HL-60 (cell line): ENCODE results near the gene SSX2IP.

Experiments used
- DNase-seq, 2 experiments: peaks; one replicate each; pipeline ENCODE4 v3.0.0-alpha.2; 2010 to 2020; ENCODE audit warnings: low read depth in 1 of 2, low spot score in 1 of 2
- H3K27ac ChIP-seq: fragments of 250-450 bp; sonication (Bioruptor Pico); replicated peaks from 2 replicates; pipeline ENCODE4 v1.5.1; 2020; ENCODE audit warnings: mild to moderate bottlenecking, moderate library complexity
- H3K27me3 ChIP-seq: fragments of 250-450 bp; sonication (Bioruptor Pico); 2 replicates; pipeline ENCODE4 v1.5.1; 2021; ENCODE audit warnings: mild to moderate bottlenecking, moderate library complexity; ENCODE audit not compliant: insufficient read depth, poor library complexity, severe bottlenecking
- H3K4me3 ChIP-seq: replicated peaks from 2 replicates; pipeline ENCODE4 v1.5.1; 2011; ENCODE audit warnings: mild to moderate bottlenecking, control low read depth, low read length; ENCODE audit not compliant: insufficient read depth
- GABPA ChIP-seq: IDR thresholded peaks from 2 replicates; pipeline ENCODE4 v1.6.1; 2012; ENCODE audit warnings: low read depth
- POLR2AphosphoS5 ChIP-seq: IDR thresholded peaks from 2 replicates; pipeline ENCODE4 v1.6.1; 2012; ENCODE audit warnings: low read depth
- SPI1 ChIP-seq: IDR thresholded peaks from 2 replicates; pipeline ENCODE4 v1.6.1; 2012; ENCODE audit warnings: low read depth, mild to moderate bottlenecking, borderline replicate concordance
- TF ChIP-seq, protein P1 (sequence below): IDR thresholded peaks from 2 replicates; pipeline ENCODE4 v1.6.1; 2012; ENCODE audit warnings: low read depth; ENCODE audit not compliant: insufficient replicate concordance
- TF ChIP-seq, protein P2 (sequence below): IDR thresholded peaks from one replicate; pipeline ENCODE4 v1.5.1; 2011; ENCODE audit warnings: low read length, control low read depth, inconsistent platforms; ENCODE audit not compliant: insufficient read depth

The SSX2IP gene

GRCh38 chr1:84674705-84675104 lies 15.6 kb downstream of the SSX2IP start:
- Histone ChIP-seq H3K4me3 (no peak overlapping the region), H3K27ac (no peak overlapping the region)

GRCh38 chr1:84674021-84674420 lies 16.2 kb downstream of the SSX2IP start:
- TF ChIP-seq POLR2AphosphoS5 = no peak
- TF ChIP-seq, protein P1, sequence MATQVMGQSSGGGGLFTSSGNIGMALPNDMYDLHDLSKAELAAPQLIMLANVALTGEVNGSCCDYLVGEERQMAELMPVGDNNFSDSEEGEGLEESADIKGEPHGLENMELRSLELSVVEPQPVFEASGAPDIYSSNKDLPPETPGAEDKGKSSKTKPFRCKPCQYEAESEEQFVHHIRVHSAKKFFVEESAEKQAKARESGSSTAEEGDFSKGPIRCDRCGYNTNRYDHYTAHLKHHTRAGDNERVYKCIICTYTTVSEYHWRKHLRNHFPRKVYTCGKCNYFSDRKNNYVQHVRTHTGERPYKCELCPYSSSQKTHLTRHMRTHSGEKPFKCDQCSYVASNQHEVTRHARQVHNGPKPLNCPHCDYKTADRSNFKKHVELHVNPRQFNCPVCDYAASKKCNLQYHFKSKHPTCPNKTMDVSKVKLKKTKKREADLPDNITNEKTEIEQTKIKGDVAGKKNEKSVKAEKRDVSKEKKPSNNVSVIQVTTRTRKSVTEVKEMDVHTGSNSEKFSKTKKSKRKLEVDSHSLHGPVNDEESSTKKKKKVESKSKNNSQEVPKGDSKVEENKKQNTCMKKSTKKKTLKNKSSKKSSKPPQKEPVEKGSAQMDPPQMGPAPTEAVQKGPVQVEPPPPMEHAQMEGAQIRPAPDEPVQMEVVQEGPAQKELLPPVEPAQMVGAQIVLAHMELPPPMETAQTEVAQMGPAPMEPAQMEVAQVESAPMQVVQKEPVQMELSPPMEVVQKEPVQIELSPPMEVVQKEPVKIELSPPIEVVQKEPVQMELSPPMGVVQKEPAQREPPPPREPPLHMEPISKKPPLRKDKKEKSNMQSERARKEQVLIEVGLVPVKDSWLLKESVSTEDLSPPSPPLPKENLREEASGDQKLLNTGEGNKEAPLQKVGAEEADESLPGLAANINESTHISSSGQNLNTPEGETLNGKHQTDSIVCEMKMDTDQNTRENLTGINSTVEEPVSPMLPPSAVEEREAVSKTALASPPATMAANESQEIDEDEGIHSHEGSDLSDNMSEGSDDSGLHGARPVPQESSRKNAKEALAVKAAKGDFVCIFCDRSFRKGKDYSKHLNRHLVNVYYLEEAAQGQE = no peak
- no peak for TF ChIP-seq SPI1
- TF ChIP-seq, protein P2, sequence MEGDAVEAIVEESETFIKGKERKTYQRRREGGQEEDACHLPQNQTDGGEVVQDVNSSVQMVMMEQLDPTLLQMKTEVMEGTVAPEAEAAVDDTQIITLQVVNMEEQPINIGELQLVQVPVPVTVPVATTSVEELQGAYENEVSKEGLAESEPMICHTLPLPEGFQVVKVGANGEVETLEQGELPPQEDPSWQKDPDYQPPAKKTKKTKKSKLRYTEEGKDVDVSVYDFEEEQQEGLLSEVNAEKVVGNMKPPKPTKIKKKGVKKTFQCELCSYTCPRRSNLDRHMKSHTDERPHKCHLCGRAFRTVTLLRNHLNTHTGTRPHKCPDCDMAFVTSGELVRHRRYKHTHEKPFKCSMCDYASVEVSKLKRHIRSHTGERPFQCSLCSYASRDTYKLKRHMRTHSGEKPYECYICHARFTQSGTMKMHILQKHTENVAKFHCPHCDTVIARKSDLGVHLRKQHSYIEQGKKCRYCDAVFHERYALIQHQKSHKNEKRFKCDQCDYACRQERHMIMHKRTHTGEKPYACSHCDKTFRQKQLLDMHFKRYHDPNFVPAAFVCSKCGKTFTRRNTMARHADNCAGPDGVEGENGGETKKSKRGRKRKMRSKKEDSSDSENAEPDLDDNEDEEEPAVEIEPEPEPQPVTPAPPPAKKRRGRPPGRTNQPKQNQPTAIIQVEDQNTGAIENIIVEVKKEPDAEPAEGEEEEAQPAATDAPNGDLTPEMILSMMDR = no peak
- TF ChIP-seq GABPA = no peak
- DNase-seq = no peak
- Histone ChIP-seq H3K27me3 (no peaks in the 10 kb centered on the region), H3K4me3 (no peak overlapping the region), H3K27ac (no peak overlapping the region)

More at GRCh38 chr1:84674705-84675104, 15.6 kb downstream of the SSX2IP start:
- DNase-seq = no peak
- TF ChIP-seq, protein P2 = no peak
- TF ChIP-seq POLR2AphosphoS5 = no peak
- TF ChIP-seq SPI1 = no peak
- no peak for TF ChIP-seq GABPA
- TF ChIP-seq, protein P1 = no peak
- H3K27me3 ChIP-seq = no peaks in the 10 kb centered on the region

- no peak for TF ChIP-seq SPI1
- no peak for DNase-seq
- no peaks in the 10 kb centered on the region for H3K27me3 ChIP-seq
- no peak overlapping the region for H3K27ac ChIP-seq
- H3K4me3 ChIP-seq = no peak overlapping the region
Measured at GRCh38 chr1:84672080-84672854, 18.0 kb downstream of the SSX2IP start.

GRCh38 chr1:84669831-84670230 lies 20.4 kb downstream of the SSX2IP start:
- no peak overlapping the region for H3K27ac ChIP-seq
- DNase-seq = no peak
- H3K27me3 ChIP-seq = no peaks in the 10 kb centered on the region
- H3K4me3 ChIP-seq = no peak overlapping the region
- TF ChIP-seq, protein P2 = no peak
- TF ChIP-seq SPI1 = no peak
